GM12875 (cell line): ENCODE results near the gene PLG.
"Not testable (repeated sequence)": the region's sequence is repeated elsewhere in the genome, so short reads cannot be mapped to it uniquely, and the experiment has no call there.

ENCODE experiments used
- H3K4me3 ChIP-seq: one replicate; pipeline ENCODE4 v1.5.1; 2011; ENCODE audit warnings: low read depth, low read length, control low read depth
- TF ChIP-seq, protein P1 (sequence below): IDR thresholded peaks from 2 replicates; pipeline ENCODE4 v1.5.1; 2011; ENCODE audit warnings: low read depth, mild to moderate bottlenecking, control low read depth, inconsistent platforms, low read length, moderate library complexity, borderline replicate concordance; ENCODE audit not compliant: insufficient read depth

Gene PLG

DNA sequence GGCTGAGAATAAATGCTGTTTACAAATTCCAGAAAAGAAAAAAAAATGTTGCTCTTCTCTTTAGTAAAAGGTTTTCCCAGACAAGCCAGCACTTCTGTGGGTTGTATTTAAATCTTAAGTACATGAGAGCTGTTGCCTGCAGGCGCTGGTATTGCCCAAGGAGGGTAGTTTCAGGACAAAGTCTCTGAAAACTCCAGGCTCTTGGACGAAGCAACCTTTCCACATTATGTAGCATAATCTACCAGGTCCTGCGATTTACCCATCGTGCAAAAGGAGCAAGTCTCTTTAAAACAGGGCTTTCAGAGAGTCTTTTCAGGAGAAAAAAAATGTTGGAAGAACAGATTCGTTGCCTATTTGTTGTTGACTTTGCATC, 65.6 kb downstream of the PLG start:
- H3K4me3 ChIP-seq = no peak overlapping the region
- TF ChIP-seq, protein P1, sequence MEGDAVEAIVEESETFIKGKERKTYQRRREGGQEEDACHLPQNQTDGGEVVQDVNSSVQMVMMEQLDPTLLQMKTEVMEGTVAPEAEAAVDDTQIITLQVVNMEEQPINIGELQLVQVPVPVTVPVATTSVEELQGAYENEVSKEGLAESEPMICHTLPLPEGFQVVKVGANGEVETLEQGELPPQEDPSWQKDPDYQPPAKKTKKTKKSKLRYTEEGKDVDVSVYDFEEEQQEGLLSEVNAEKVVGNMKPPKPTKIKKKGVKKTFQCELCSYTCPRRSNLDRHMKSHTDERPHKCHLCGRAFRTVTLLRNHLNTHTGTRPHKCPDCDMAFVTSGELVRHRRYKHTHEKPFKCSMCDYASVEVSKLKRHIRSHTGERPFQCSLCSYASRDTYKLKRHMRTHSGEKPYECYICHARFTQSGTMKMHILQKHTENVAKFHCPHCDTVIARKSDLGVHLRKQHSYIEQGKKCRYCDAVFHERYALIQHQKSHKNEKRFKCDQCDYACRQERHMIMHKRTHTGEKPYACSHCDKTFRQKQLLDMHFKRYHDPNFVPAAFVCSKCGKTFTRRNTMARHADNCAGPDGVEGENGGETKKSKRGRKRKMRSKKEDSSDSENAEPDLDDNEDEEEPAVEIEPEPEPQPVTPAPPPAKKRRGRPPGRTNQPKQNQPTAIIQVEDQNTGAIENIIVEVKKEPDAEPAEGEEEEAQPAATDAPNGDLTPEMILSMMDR = no peak

DNA sequence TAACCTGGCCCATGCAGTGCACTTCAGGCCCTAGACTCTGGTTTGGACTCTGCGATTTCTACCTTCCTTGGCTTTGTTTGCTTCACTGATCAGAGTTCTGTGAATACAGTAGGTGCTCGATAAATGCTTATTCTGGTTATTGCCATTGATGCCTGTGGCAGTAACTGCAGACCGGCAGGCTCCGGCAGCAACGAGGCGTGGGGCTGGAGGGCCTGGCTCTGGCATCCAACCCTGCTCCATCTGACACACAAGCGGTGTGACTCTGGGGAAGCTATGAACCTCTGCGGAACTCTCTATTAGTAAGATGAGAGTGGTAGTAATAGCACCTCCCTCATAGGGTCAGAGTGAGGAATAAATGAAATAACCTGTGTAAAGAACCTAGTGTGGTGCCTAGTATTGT, 66.1 kb downstream of the PLG start:
- TF ChIP-seq, protein P1 = no peak
- no peak overlapping the region for H3K4me3 ChIP-seq

DNA sequence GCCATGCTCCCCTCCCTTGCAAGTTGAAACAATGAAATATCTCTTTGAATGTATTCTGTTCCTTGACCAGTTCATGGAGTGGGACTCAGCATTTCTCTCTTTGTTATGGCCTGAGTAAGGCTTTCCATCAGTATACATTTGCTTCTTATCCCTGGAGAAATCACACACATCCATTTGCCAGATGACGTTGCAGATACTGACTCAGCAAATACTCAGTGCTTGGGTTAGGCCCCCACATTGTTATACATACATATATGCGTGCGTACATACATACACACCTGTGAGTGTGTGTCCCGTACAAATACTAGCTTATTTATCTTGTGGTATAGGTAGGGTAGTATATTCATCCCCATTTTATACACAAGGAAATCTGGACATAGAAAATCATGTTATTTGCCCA, 72.4 kb downstream of the PLG start:
- no peak overlapping the region for H3K4me3 ChIP-seq
- TF ChIP-seq, protein P1 = no peak

DNA sequence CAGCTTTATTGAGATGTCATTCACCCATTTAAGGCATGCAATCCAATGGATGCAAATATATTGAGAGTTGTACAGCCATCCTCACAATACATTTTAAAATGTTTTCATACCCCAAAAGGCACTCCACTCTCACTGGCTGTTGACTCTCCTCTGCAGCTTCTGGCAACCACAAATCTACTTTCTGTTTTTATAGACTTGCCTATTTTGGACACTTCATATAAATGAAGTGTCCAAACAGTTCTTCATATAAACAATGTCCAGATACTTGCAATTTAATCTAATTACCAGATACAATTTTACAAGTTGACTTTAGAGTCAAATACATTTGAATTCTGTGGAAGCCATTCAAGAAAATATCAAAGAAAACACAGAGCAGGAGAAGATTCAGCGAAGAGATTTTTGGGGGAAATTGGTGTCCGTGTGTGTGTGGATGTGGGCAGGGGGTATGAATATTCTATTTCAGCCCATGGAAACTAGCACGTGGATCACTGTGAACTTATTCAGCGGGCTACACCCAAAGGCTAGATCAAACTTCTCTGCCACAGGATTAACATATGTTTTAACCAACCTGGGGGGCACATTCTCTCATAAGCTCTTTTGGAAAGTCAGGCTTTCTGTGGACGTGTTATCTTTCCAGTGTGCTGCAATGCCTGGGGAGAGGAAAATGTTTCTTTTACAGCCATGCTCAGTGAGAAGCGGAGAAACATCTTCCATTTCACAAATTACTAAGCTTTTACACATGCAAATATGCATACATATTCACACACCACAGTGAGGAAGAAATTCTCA, 73.9 kb downstream of the PLG start:
- TF ChIP-seq, protein P1 = no peak

DNA sequence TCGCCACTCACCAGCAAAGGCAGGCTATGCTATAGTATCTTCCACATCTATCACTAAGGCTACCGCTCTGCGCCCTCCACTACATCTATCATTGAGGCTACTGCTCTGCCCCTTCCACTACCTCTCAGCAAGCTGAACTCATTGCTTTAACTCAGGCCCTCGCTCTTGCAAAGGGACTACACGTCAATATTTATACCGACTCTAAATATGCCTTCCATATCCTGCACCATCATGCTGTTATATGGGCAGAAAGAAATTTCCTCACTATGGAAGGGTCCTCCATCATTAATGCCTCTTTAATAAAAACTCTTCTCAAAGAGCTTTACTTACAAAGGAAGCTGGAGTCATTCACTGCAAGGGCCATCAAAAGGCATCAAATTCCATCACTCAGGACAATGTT, 77.1 kb downstream of the PLG start:
- H3K4me3 ChIP-seq = not testable (repeated sequence)

More for the DNA sequence above, 73.9 kb downstream of the PLG start:
- no peak overlapping the region for H3K4me3 ChIP-seq

DNA sequence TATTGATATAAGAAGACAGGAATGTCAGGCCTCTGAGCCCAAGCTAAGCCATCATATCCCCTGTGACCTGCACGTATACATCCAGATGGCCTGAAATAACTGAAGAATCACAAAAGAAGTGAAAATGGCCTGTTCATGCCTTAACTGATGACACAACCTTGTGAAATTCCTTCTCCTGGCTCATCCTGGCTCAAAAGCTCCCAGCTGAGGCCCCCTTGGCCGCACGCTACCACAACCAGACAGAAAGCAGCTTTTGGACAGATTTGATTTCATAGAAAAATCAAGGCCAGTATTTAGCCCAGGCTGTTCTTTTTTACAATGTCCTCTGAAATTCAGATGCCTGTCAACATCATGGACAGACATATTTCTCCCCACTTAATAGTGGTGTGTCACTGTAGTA, 78.6 kb downstream of the PLG start:
- H3K4me3 ChIP-seq = not testable (repeated sequence)

DNA sequence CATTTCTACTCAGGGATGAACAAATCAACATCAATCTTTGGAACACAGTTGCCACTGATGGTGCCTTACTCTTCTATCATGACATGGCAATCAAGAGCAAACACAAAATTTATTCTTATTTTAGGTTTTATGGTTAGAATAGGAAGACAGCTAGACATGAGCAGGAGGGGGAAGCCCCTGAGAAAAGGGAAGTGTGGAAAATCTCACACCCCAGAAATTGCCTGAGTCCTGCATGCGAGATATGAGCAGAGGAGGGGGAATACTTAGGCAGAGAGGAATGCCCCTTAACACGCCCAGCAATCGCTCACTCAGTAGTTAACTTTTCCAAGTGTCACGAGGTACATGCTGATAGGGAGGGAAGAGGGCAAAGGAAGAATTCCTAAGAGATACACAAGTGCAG, 79.3 kb downstream of the PLG start:
- H3K4me3 ChIP-seq = no peak overlapping the region
- TF ChIP-seq, protein P1 = no peak

DNA sequence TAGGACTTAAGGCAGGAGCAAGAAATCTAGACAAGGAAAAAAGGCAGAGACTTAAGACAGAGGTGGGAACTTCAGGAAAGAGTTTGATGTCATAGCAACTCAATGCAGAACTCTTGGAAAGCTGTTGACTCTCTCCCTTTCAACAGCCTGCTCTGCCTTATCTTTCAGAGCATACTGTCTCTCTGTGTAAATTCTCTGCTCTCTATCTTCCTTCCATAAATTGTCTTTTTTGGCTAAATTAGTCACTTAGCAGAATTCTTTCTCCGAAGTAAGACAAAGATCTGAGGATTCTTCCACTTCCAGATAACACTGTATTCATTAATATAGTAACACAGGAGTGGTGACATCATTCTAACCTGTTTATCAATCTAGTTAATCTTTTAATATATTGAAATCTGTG, 80.2 kb downstream of the PLG start:
- H3K4me3 ChIP-seq = no peak overlapping the region
- TF ChIP-seq, protein P1 = no peak
